Midbrain (tissue), 1 donor: Measurements from ENCODE around the gene GALNT15.

Experiments
- DNase-seq: peaks from one replicate; lab custom pipeline; 2025; lab: John Stamatoyannopoulos, UW

GALNT15 gene

DNA sequence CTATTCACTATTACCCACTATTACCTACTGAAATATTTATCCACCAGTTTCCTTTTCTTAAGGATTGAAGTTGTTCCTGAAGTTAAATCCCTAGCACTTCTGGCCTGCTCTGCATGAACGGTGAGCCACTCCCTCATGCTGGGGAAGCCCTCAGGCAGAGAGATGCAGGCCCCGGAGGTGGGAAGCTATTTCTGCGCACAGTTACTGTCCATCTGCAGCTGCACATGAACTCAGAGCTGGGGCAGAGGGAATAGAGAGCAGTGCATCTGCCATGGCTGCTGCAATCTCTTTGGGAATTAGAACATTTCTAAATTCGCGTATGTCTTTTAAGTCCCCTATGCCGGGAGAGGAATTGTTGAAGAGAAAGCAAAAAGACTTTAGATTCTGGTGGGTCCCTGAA lies 6.3 kb upstream of the GALNT15 start:
- DNase-seq, result no peak

DNA sequence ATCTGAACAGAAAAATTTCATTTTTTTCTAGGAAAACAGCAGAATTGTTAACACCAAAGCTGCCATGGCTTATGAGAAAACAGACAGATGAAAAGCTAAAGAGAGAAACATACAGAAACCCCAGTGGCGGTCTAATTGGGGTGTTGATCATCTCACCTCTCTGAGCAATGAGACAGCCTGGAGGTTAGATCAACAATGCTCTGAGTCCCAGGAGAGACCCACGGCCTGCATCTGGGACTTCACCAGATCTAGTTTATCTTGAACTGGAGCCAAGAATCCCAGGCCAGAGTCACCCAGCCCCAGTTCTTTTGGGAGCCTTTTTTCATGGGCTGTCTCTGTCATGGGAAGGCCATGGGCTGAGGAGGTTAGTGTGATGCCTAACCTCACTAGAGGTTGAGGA lies 3.5 kb upstream of the GALNT15 start:
- DNase-seq, result no peak

DNA sequence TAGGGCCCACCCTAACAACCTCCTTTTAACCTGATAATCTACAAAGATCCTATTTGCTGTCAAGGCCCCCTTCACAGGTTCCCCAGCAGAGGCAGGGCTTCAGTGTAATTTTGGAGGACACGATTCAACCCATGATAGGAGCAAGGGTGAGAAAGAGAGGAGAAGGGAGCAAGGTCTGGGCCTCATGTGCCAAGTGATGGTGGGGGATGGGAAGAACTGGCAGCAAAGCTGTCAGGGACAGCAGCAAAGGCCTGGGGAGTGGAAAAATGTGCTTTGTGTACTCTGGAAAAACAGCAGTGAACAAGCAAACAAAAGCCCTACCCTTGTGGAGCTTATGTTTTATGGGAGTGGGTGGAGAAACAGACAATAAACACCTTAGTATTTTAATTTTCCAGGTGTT lies 2.7 kb upstream of the GALNT15 start:
- no peak for DNase-seq

DNA sequence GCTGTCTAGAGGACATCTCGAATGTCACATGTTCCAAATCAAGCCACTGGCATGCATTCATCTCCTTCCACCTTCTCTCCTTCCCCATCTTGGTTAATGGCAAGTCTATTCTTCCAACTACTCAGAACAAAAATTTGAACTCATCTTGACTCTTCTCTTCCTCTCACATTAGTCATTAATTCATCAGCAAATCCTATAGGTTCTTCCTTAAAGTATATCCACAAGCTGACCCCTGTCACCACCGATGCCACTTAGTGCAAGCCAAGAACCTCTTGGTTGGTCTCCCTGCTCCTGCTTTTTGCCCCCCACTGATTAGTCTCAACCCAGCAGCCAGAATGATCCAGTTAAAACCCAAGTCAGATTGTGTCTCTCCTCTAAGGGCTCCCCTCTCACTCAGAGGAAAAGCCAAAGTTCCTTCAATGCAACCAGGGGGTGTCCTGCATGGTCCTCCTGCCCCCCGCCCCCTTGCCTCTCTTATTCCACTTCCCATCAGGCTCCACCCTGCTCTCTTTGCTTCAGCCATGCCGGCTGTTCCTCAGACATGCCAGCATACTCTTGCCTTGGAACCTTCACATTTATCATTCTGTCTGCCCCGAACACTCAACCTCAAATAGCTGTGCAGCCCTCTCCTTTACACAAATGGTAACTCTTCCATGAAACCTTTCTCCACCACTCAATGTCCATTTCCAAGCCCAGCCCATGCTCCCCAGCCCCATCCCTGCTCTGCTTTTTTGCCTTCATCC lies 1.0 kb upstream of the GALNT15 start:
- DNase-seq, result no peak

DNA sequence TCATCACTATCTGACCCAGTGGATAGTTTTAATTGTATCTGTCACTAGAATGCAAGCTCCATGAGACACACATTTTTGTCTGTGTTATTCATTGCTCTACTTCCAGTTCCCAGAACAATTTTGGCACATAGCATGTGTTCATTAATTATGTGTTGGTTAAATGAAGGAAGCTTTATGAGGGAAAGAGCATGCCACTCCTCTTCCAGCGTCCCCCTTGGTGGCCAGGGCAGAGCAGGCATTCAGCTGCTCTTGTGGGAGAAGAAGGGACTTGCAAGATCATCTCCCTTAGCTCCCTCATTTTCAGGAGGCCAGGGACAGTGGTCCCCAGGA lies 489 bp upstream of the GALNT15 start:
- DNase-seq, result no peak

DNA sequence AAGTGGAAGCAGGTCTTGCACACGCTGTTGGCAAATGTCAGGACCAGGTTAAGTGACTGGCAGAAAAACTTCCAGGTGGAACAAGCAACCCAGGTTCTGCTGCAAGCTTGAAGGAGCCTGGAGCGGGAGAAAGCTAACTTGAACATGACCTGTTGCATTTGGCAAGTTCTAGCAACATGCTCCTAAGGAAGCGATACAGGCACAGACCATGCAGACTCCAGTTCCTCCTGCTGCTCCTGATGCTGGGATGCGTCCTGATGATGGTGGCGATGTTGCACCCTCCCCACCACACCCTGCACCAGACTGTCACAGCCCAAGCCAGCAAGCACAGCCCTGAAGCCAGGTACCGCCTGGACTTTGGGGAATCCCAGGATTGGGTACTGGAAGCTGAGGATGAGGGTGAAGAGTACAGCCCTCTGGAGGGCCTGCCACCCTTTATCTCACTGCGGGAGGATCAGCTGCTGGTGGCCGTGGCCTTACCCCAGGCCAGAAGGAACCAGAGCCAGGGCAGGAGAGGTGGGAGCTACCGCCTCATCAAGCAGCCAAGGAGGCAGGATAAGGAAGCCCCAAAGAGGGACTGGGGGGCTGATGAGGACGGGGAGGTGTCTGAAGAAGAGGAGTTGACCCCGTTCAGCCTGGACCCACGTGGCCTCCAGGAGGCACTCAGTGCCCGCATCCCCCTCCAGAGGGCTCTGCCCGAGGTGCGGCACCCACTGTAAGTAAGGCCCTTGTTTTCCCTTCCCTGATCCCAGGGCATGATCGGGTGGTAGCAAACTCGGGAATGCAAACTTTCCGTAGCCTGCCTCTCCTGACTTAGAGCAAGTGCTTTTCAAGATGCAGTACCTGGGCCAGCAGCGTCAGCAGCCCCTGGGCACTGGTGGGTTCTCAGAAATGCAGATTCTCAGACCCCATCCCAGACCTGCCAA lies 759 bp downstream of the GALNT15 start:
- peak; percentile 36 for DNase-seq

DNA sequence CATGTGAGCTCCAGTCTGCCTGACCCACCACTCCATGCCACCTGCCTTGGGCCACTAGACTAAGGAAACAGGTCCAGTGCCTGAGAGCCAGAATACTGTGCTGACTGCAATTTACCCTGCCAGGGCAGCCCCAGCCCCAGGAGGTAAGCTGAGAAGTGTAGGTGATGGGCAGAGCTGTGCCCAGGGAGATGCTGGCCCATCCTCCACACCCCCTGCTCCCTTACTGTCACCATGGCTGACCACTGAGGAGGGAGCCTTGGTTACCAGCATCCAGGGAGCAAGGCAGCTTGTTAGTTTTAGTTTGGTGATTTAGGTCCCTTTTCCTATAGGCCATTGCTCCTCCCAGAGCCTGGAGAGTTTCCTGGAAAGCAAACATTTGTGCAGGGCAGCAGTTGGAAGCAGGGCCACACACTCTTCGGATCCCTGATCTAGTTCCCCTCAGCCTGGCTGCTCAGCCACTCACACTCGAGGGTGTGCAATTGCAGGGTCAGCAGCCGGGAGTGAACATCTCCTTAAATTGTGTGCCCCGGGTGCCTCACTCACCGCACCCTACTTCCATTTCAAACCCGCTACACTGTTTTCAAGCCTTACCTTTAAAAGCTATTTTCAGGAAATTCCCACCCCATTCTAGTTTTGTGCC lies 2.0 kb downstream of the GALNT15 start:
- no peak for DNase-seq

DNA sequence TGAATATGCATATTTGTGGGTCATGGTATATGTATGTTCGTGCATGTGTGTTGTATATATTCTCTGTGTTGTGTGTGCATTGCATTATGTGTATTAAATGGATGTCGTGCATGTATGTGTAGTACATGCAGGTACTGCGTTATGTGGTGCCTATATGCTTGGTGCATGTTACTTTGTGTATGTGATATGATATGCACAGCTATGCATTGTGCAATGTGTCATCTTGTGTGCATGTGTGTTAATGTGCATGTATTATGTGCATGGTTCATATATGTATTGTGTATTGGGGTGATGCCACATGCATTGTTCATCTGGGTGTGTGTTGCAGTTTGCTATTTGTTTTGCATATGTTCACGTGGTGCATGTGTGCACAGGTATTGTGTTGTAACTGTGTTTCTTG lies 2.9 kb downstream of the GALNT15 start:
- no peak for DNase-seq

DNA sequence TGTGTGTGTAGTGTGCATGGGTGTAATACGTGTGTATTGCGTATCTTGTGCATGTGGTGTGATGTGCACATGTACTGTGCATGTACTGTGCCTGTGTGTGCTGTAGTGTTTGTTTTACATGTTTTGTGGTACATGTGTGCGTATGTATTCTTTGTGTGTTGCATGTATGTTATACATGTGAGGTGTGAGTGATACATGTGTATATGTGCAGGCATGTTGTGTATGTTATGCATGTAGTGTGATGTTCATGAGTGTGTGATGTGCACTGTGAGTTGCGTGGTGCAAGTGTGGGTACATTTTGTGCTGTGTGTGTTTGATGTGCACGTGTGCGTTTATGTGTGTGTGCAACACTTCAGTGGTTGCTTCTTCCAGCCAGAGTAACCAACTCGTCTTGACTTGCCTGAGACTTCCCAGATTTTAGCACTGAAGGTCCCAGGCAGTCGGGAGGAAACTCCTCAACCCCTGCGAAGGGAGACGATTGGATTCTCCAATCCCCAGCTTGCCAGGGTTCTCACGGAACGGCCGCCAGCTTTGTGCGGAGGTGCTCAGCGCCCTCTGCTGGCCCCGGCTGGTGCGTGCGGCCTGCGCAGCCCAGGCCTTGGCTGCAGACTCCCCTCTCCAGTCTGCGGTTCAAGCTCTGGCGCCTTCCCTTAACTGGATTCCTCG lies 3.6 kb downstream of the GALNT15 start:
- no peak for DNase-seq

DNA sequence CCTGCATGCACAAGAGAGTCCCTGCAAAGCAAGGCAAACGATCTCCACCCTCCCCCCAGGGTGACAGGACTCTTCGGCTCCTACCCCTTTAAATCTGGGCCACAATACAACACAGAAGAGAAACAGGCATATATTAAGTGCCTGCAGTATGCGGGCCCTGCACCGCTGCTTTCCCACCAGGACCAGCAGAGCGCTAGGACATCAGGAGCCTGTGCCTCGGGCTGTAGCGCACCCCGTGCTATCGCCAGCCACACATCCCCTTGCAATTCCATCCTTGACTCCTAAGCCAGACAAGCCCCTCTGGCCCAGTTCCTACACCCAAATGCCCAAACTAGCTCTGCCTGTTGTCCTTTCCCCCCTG lies 4.1 kb downstream of the GALNT15 start:
- DNase-seq, result no peak

DNA sequence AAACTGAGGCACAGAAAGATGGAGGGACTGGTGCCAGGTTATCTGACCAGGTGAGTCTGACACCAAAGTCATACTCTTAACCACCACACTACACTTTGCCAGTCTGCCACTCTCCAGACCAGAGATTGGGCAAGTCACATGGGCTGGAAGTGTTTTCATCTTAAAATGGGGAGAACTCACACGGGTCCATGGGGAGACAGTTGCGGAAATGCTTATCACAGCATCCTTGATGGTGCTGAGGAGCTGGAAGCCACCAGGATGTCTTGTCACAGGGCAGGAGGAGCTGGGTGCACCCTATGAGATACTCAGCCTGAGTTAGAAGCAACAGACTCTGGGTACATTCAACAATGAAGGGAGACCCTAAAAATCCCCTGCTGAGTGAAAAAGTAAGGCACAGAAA lies 4.8 kb downstream of the GALNT15 start:
- no peak for DNase-seq

DNA sequence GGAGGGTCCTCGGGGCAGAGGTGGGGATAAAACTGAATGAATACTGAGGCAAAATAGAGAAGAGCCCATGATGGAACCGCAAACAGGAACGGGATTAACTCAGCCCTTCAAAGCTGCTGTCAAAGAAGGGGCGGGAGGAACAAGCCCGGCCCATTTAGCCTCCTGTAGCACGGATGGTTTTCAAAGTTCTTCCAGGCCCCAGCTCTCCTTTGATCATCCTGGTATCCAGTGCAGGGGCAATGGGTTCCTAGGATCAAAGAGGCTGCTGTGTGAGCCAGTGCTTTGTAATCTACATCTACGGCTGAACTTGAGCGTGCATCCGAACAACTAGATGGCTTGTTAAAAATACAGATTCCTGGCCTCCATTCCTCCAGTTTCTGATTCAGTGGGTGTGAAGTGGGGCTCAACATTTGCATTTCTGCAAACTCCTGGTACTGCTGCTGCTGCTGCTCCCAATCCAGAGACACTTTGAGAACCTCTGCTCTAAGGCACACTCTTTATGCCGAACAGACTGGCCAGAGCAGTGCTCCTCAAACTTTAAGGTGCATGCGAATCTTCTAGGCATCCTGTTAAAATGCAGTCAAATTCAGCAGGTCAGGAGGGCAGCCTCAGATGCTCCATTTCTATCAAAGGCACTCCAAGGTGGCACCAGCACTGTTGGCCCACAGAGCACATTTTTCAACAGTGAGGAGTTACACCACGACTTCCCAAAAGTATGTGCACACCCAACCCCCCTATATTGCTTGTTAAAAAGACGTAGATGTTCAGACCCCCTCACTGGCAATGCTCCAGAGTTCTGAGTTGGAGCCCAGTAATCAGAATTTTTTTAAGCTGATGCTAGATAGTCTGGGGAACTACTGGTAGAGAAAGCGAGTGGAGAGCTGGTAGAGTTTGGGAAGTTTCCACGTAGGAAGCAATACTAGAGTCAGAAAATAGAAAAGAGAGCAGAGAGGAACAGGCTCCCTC lies 5.6 kb downstream of the GALNT15 start:
- DNase-seq, result no peak

DNA sequence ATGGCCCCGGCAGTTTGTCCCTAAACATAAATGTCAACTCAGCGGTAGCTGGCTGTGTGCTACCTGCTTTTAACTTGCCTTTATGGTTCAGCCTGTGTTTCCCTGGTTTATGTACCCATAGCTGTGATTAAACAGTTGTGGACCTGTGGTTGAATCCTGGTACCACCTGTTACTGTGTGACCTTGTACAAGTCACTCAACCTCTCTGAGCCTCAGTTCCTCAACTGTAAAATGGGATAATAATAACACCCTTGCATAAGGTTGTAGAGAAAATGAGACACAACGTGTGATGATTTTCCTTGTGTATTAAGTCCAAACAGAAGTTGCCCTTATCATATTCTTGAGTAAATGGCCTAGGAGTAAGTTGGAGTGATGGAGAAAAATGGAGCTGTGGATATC lies 6.3 kb downstream of the GALNT15 start:
- DNase-seq, result no peak

DNA sequence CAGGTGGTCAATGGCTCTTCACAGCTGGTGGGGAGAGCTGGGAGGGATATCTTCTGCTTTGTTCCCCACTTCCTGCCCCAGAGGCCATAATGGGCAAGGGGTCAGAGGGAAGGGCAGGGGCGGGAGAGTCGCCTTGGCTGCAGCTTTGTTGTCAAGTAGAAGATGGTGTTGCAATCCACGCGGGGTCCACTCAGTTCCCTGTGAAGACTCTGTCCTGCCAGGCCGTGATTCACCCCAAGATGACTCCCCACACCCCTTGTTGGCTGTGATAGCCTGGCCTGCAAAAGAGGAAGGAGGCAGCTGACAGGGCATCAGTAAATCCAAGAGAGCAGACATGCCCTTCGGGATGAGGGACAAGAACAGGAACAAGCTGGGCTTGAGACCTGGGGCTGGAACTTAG lies 6.9 kb downstream of the GALNT15 start:
- DNase-seq, result no peak

DNA sequence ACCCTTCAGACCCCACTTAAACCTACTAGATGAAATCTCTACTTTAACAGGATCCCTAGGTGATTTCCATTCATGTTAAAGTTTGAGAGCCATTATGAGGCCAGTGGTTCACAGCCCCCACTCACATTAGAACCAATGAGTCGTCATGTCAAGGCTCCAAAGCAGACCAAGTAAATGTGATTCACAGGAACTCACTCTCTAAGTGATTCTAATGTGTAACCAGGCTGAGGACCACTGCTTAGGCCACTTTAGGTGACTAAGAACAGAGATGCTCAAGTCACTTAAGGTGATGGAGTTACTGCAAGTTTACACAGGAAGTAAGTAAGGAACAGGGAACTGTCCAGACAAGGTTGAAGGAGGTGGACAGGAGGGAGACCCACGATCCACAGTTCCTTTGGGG lies 7.7 kb downstream of the GALNT15 start:
- no peak for DNase-seq

DNA sequence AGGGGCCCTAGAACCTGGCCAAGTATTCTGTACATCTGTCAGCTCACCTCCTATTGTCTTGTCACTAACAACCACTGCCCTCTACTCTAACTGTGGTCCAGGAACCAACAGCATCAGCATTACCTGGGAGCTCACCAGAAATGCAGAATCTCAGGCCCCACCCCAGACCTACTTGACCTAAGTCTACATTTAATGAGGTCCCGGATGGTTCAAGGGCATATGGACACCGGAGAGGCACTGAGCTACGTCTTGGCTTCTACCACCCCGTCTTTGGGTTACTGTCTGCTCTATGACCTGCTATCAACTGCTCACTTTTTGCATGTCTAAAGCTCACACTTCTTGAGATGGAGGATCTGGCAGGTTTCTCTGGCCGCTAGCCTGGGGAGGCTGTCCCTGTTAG lies 8.1 kb downstream of the GALNT15 start:
- no peak for DNase-seq

DNA sequence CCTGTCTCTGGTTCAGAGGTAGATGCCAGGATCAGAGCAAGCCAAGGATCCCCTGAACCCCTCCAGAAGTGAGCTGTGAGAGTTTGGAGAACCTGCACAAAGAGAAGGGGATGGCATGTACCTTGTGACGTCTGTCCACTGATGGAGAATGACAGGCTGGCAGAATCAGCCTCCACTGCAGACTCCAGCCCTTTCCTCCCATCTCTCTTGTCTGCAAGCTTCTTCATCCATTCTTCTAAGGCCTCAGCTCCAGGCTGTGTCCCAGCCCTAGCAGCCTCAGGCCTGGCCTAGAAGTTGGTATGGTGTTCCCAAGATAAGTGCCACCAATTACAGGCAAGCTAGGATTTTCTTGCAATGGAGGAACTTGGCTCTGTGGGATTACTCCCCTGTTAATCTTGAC lies 8.6 kb downstream of the GALNT15 start:
- DNase-seq, result no peak

DNA sequence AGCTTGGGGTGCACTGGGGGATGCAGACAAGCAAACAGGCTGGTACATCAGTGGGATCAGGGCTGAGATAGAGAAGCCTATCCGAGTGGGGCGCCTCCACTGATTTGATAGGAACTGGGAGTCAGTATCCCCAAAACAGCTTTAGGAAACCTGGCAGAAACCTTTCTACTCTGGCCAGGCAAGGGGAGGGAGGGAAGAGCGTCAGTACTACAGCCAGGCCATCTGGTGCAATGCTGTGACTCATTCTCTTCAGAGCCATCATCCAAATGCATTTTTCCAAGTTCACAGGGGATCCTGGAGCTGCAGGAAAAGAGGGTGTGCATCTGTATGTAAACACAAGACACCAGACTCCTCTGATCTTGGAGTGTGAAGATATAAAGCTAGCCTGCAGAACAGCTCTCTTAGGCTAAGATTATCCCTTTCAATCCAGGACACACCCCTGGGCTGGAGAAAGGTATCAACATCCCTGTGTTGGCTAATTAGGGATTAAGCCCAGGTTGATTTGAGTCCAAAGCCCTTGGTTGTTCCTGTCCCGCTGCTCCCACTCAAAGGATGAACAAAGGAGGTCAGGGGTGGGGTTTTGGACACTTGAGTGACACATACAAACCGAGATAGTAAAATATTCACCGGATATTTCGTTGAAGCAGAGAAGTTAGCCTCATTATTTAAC lies 9.3 kb downstream of the GALNT15 start:
- DNase-seq, result no peak

DNA sequence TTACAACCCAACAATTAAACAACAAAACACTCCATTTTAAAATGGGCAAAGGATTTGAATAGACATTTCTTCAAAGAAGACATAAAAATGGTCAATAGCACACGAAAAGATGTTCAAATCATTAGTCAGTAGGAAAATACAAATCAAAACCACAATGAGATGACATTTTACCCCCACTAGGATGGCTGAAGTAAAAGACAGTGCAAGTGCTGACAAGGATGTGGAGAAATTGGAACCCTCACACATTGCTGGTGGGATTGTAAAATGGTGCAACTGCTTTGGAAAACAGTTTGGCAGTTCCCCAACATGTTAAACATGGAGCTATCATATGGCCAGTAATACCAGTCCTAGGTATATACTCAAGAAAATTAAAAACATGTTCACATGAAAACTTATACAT lies 11.6 kb downstream of the GALNT15 start:
- DNase-seq, result no peak

DNA sequence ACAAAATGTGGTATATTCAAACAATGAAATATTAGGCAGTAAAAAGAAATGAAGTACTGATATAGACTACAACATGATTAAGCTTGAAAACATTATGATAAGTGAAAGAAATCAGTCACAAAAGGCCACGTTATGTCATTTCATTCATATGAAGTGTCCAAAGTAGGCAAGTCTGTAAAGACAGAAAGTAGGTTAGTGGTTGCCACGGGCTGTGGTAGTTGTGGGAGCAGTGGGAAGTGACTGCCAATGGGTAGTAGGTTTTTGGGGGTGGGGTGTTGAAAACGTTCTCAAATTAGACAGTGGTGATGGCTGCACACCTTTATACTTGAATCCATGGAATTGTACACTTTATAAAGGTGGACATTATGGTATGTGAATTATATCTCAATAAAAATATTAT lies 12.1 kb downstream of the GALNT15 start:
- DNase-seq, result no peak
